Activated CD4-positive, alpha-beta T cell treated with anti-CD3 and anti-CD28 coated beads, Interleukin-2, Interleukin-4, amounts not matched to agents 100 ng/mL and 50 ng/mL, durations not matched to agents 16 hours and 8 hours (primary cell): ENCODE results near the gene RGS14.
"Not testable (repeated sequence)": the region's sequence is repeated elsewhere in the genome, so short reads cannot be mapped to it uniquely, and the experiment has no call there.

Experiments
- DNase-seq: peaks from one replicate; pipeline ENCODE4 v3.0.0-alpha.2; 2020; ENCODE audit warnings: low spot score

RGS14 gene

GRCh38 chr5:177327539-177328522 lies 29.9 kb upstream of the RGS14 start:
- DNase-seq = no peak

GRCh38 chr5:177328545-177329231 lies 29.0 kb upstream of the RGS14 start:
- DNase-seq = no peak

DNA sequence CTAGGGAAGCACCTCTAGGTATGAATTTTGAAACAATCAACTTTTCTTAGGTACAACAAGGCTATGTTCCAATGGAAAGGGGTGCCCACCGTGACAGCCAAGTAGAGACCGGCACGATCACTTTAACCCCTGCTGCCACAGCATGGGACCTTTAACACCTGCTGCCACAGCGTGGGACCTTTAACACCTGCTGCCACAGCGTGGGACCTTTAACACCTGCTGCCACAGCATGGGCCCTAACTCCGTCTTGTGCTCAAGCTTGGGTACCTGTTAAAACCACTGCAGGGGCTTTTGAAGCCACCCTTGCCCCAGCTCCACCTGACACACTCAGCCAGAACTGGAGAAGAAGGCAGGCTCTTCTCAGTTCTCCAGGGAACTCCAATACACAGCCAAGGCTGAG lies 27.8 kb upstream of the RGS14 start:
- DNase-seq = no peak

GRCh38 chr5:177330991-177331842 lies 26.5 kb upstream of the RGS14 start:
- no peak for DNase-seq

GRCh38 chr5:177332031-177332895 lies 25.5 kb upstream of the RGS14 start:
- DNase-seq = no peak

DNA sequence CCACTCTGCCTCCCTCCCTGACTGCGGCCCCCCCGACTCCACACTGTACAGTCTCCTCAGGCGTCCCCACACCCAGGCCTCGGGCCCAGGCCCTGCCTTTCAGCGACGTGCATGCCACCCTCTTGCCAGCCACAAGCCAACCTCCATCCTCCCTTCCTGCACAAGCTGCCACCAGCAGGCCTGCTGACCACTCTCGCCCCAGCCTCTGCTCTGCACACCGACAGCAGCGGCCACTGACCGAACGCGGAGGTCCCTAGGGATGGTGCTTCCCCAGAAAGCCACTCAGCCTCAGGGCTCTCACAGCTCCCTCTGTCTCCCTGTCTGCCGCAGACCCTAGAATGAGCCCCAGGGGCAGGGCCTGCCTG lies 24.8 kb upstream of the RGS14 start:
- no peak for DNase-seq

- no peak for DNase-seq
Measured at GRCh38 chr5:177333420-177334154, 24.1 kb upstream of the RGS14 start.

- no peak for DNase-seq
Measured at GRCh38 chr5:177334155-177334551, 23.6 kb upstream of the RGS14 start.

DNA sequence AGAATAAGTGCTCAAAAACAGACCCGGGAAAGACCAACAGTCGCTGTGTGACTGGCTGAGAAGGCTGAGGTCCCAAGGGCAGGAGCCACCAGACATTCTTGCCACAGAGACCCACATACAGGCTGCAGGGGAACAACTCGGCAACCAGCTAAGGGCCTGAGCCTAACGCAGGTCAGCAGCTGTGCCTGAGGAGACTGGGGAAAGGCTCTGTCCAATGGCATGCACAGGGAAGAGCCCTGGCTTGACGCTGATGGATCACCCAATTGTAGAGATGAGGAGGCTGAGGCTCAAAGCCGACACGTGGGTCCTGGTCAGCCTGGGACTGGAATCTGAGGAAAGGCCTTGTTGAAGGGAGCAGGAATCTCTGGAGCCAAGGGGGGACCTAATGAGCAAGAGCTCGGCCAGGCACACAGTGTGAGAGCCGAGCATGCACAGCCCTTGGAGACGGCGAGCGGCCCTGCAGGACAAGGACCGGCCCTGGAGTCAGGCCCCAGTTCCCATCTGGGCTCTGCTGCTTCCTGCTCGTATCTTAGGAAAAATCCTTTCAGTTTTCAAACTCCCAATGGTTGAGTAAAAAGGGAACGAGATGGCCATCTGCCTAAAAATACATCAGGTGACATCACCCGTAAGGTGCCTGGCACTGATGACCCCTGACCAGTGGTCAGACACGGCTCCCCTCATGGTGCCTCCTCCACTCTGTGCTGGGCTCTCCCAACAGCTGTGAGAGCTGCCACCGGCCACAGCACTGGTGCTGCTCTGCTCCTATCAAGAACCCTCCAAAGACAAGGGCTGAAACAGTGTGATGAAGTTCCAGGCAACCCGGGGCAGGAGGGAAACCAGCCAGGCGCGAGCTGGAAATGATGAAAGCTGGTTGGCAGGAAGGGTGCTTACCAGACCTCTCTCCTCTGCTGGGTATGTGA lies 22.7 kb upstream of the RGS14 start:
- DNase-seq = no peak

DNA sequence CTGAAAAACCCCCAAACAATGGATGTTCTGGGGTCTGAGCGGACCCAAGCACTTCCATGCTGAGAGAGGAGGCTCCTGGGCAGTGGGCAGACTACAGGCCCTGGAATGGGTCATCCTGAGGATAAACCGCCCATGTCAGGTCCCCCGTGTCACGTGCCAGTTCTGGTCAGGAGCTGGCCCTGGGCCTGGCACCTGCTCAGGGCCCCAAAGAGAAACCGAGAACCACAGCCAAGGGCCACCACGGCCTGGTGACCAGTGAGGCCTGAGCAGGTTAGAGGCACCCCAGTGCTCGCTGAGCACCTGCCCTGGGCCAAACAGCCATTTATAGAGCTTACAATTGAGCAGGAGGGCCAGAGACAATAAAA lies 22.0 kb upstream of the RGS14 start:
- no peak for DNase-seq

GRCh38 chr5:177336112-177336511 lies 21.6 kb upstream of the RGS14 start:
- peak; percentile 42 for DNase-seq

DNA sequence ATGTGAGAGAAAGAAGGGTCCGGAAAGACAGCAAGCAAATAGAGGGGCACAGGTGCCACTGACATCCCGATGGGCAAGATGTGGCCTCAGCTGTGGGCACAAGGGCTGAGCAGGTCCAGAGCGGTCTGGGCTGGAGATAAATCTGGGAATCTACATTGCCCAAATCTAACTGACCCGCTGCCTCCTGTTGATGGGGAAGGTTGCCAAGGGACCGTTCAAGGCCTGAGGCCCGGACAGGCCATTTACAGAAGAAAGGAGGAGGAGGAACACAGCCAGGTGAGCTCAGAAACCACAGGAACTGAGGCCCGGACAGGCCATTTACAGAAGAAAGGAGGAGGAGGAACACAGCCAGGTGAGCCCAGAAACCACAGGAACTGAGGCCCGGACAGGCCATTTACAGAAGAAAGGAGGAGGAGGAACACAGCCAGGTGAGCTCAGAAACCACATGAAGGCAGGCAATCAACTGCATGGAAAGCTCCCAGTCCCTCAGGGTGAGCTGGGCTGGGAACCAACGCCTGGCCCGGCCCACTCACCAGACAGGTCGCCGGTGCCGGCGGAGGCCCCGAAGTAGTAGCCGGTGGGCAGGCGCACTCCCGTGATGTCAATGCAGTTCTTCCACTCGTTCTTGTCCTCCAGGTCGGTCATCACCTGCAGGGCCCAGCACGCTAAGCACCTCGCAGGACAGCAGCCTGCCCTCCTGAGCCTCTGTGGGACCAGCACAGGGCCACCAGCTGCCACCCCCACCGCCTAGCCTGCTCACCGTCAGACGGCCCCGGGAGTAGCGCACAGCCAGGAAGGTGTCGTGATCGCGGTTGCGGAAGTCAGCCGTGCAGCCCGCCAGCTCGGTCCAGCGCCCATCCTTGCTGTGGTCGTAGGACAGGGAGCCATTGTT lies 20.9 kb upstream of the RGS14 start:
- DNase-seq = no peak

GRCh38 chr5:177338251-177339106 lies 19.2 kb upstream of the RGS14 start:
- DNase-seq = no peak

DNA sequence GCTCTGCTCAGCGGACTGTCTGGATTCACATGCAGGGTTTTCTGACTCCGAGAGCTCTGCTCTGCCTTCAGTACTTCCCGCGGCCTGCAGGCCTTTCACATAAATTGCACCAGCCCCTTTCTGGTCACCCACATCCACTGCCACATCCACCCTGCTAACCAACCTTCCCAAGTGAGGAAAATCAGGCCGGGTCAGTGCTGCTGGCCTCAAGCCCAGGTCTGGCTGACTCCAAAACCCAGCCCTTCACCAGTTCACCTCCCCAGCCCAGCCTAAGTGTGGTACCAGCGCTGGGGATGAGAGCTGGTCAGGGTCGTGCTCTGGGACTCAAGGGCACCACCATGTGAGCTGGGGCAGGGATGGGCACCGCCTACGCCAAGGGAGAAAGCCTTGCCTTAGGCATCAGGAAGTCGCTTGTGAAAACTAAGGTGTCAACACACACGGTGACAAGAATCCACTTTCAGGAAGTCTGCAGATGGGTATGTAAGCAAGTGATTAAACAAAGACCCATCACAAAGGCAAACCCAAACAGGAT lies 18.6 kb upstream of the RGS14 start:
- no peak for DNase-seq

- DNase-seq = not testable (repeated sequence)
Measured at GRCh38 chr5:177343000-177343399, 14.7 kb upstream of the RGS14 start.

DNA sequence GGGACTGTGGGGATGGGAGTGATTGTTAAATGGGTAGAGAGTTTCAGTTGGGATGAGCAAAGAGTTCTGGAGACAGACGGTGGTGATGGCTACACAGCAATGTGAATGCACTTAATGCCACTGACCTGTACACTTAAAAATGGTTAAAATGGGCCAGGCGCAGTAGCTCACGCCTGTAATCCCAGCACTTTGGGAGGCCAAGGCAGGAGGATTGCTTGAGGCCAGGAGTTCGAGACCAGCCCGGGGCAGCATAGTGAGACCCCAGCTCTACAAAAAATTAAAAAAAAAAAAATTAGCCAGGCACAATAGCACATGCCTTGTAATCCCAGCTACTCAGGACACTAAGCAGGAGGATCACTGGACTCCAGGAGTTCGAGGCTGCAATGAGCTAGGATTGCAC lies 13.9 kb upstream of the RGS14 start:
- no peak for DNase-seq

GRCh38 chr5:177344891-177345290 lies 12.8 kb upstream of the RGS14 start:
- DNase-seq = no peak
